Muscle layer of colon (tissue), 2 donors: ENCODE results near the gene IDNK.

Experiments
- H3K27ac ChIP-seq: one replicate; pipeline ENCODE4 v1.7.0; 2013; ENCODE audit warnings: low read depth, mild to moderate bottlenecking, low read length, moderate library complexity
- H3K27me3 ChIP-seq, 2 donors: one replicate each; pipeline ENCODE4 v1.7.0; 2013; ENCODE audit warnings: low read length in 2 of 2, mild to moderate bottlenecking in 2 of 2; ENCODE audit not compliant: insufficient read depth in 2 of 2, control insufficient read depth in 1 of 2
- H3K36me3 ChIP-seq: one replicate; pipeline ENCODE4 v1.7.0; 2013; ENCODE audit warnings: mild to moderate bottlenecking, low read length; ENCODE audit not compliant: insufficient read depth
- H3K4me1 ChIP-seq: one replicate; pipeline ENCODE4 v1.7.0; 2013; ENCODE audit warnings: mild to moderate bottlenecking, low read length; ENCODE audit not compliant: insufficient read depth
- H3K4me3 ChIP-seq, 2 donors: one replicate each; pipeline ENCODE4 v1.7.0; 2013; ENCODE audit warnings: low read length in 2 of 2, low read depth in 1 of 2, mild to moderate bottlenecking in 1 of 2, moderate library complexity in 1 of 2
- H3K9ac ChIP-seq: one replicate; pipeline ENCODE4 v1.7.0; 2013; ENCODE audit warnings: low read length
- H3K9me3 ChIP-seq: one replicate; pipeline ENCODE4 v1.7.0; 2013; ENCODE audit warnings: mild to moderate bottlenecking, low read length
- donor health status: abdominal sarcoma.
- donor health status: Adenocarcinoma of cecum.

The IDNK gene

GRCh38 chr9:83636813-83637212 lies 13.9 kb downstream of the IDNK start:
- Histone ChIP-seq H3K36me3 (no peaks in the 10 kb centered on the region), H3K27me3 (no peaks in the 10 kb centered on the region), H3K4me3 (no peak overlapping the region), H3K9me3 (no peaks in the 10 kb centered on the region), H3K9ac (no peak overlapping the region), H3K27ac (no peak overlapping the region), H3K4me1 (no peaks in the 10 kb centered on the region)

- H3K27me3 ChIP-seq: no peaks in the 10 kb centered on the region
- no peak overlapping the region for H3K27ac ChIP-seq
- no peaks in the 10 kb centered on the region for H3K36me3 ChIP-seq
- H3K9ac ChIP-seq: no peak overlapping the region
- no peaks in the 10 kb centered on the region for H3K9me3 ChIP-seq
- no peak overlapping the region for H3K4me3 ChIP-seq
- H3K4me1 ChIP-seq: no peaks in the 10 kb centered on the region
Observed at GRCh38 chr9:83637389-83637788, 14.4 kb downstream of the IDNK start.

GRCh38 chr9:83639266-83639665 lies 16.3 kb downstream of the IDNK start:
- Histone ChIP-seq H3K27ac (no peak overlapping the region), H3K4me3 (no peak overlapping the region), H3K4me1 (no peaks in the 10 kb centered on the region), H3K9ac (no peak overlapping the region), H3K27me3 (no peaks in the 10 kb centered on the region), H3K36me3 (no peaks in the 10 kb centered on the region), H3K9me3 (no peaks in the 10 kb centered on the region)

- Histone ChIP-seq H3K9me3 (no peaks in the 10 kb centered on the region), H3K27ac (no peak overlapping the region), H3K4me1 (no peaks in the 10 kb centered on the region), H3K4me3 (no peak overlapping the region), H3K27me3 (no peaks in the 10 kb centered on the region), H3K36me3 (no peaks in the 10 kb centered on the region), H3K9ac (no peak overlapping the region)
Observed at GRCh38 chr9:83642793-83643192, 19.9 kb downstream of the IDNK start.

- H3K9ac ChIP-seq: no peak overlapping the region
- H3K27ac ChIP-seq: no peak overlapping the region
- no peaks in the 10 kb centered on the region for H3K9me3 ChIP-seq
- H3K4me1 ChIP-seq: no peaks in the 10 kb centered on the region
- H3K4me3 ChIP-seq: no peak overlapping the region
- peaks cover 13% of the 10 kb centered on the region for H3K36me3 ChIP-seq
- no peaks in the 10 kb centered on the region for H3K27me3 ChIP-seq
Observed at GRCh38 chr9:83646500-83647239, 23.7 kb downstream of the IDNK start.

- H3K4me1 ChIP-seq: no peaks in the 10 kb centered on the region
- H3K27ac ChIP-seq: no peak overlapping the region
- no peak overlapping the region for H3K4me3 ChIP-seq
- H3K36me3 ChIP-seq: peaks cover 20% of the 10 kb centered on the region
- H3K27me3 ChIP-seq: no peaks in the 10 kb centered on the region
- H3K9me3 ChIP-seq: no peaks in the 10 kb centered on the region
- no peak overlapping the region for H3K9ac ChIP-seq
Observed at GRCh38 chr9:83649080-83649479, 26.1 kb downstream of the IDNK start.

- Histone ChIP-seq H3K36me3 (peaks cover 24% of the 10 kb centered on the region), H3K4me1 (no peaks in the 10 kb centered on the region), H3K4me3 (no peak overlapping the region), H3K9me3 (no peaks in the 10 kb centered on the region), H3K9ac (no peak overlapping the region), H3K27ac (no peak overlapping the region), H3K27me3 (no peaks in the 10 kb centered on the region)
Observed at GRCh38 chr9:83649515-83649914, 26.6 kb downstream of the IDNK start.

GRCh38 chr9:83651558-83651957 lies 28.6 kb downstream of the IDNK start:
- Histone ChIP-seq H3K36me3 (peaks cover 35% of the 10 kb centered on the region), H3K4me3 (no peak overlapping the region), H3K9ac (no peak overlapping the region), H3K9me3 (no peaks in the 10 kb centered on the region), H3K27ac (no peak overlapping the region), H3K4me1 (no peaks in the 10 kb centered on the region), H3K27me3 (no peaks in the 10 kb centered on the region)

- Histone ChIP-seq H3K4me1 (no peaks in the 10 kb centered on the region), H3K27me3 (no peaks in the 10 kb centered on the region), H3K9me3 (no peaks in the 10 kb centered on the region), H3K36me3 (peaks cover 40% of the 10 kb centered on the region), H3K9ac (no peak overlapping the region), H3K27ac (no peak overlapping the region), H3K4me3 (no peak overlapping the region)
Observed at GRCh38 chr9:83652433-83652832, 29.5 kb downstream of the IDNK start.

GRCh38 chr9:83655433-83655832 lies 32.5 kb downstream of the IDNK start:
- Histone ChIP-seq H3K4me3 (no peak overlapping the region), H3K36me3 (peaks cover 65% of the 10 kb centered on the region), H3K27ac (no peak overlapping the region), H3K9me3 (no peaks in the 10 kb centered on the region), H3K9ac (no peak overlapping the region), H3K4me1 (no peaks in the 10 kb centered on the region), H3K27me3 (no peaks in the 10 kb centered on the region)

GRCh38 chr9:83656032-83656680 lies 33.2 kb downstream of the IDNK start:
- Histone ChIP-seq H3K27me3 (no peaks in the 10 kb centered on the region), H3K9ac (no peak overlapping the region), H3K4me1 (no peaks in the 10 kb centered on the region), H3K4me3 (no peak overlapping the region), H3K9me3 (no peaks in the 10 kb centered on the region), H3K36me3 (peaks cover 68% of the 10 kb centered on the region), H3K27ac (no peak overlapping the region)

GRCh38 chr9:83656952-83657351 lies 34.0 kb downstream of the IDNK start:
- Histone ChIP-seq H3K9me3 (no peaks in the 10 kb centered on the region), H3K36me3 (peaks cover 68% of the 10 kb centered on the region), H3K9ac (no peak overlapping the region), H3K4me3 (no peak overlapping the region), H3K27me3 (no peaks in the 10 kb centered on the region), H3K4me1 (no peaks in the 10 kb centered on the region), H3K27ac (no peak overlapping the region)
